ENCODE data around the gene SCYGR2.
"Not testable (repeated sequence)": the region's sequence is repeated elsewhere in the genome, so short reads cannot be mapped to it uniquely, and the experiment has no call there.

The SCYGR2 gene

GRCh38 chr2:227598835-227599503, at the start of gene SCYGR2:
Gene SCYGR2 (plus strand): TSS chr2:227598893. CDS start chr2:227598893, 0 bp downstream.
- not testable (repeated sequence) for H3K36me3 ChIP-seq (ENCODE audit: low read depth); DNase-seq (ENCODE audit: low spot score); ATAC-seq (ENCODE audit: low read depth); H3K4me3 ChIP-seq (ENCODE audit: severe bottlenecking); H3K27ac ChIP-seq (ENCODE audit: poor library complexity, severe bottlenecking); H3K4me1 ChIP-seq (ENCODE audit: insufficient read depth, poor library complexity, severe bottlenecking); H3K9me3 ChIP-seq (ENCODE audit: severe bottlenecking); H3K27me3 ChIP-seq (ENCODE audit: insufficient read depth, poor library complexity, severe bottlenecking)

- H3K36me3 ChIP-seq (ENCODE audit: low read depth): peaks cover 87% of the 10 kb centered on the region
- H3K4me3 ChIP-seq (ENCODE audit: severe bottlenecking): no peak overlapping the region
- TF ChIP-seq CTCF (IDR thresholded peaks at IDR 0.05; ENCODE audit: poor library complexity, severe bottlenecking): no peak
- ATAC-seq (ENCODE audit: low read depth) (no peak), DNase-seq (ENCODE audit: low spot score) (no peak)
- H3K27ac ChIP-seq (ENCODE audit: poor library complexity, severe bottlenecking): no peak overlapping the region
- no peaks in the 10 kb centered on the region for H3K4me1 ChIP-seq (ENCODE audit: insufficient read depth, poor library complexity, severe bottlenecking)
- H3K9me3 ChIP-seq (ENCODE audit: severe bottlenecking): no peaks in the 10 kb centered on the region
- no peaks in the 10 kb centered on the region for H3K27me3 ChIP-seq (ENCODE audit: insufficient read depth, poor library complexity, severe bottlenecking)
Measured at GRCh38 chr2:227551836-227552235, 46.9 kb upstream of the SCYGR2 start.

GRCh38 chr2:227562581-227562980, 36.1 kb upstream of the SCYGR2 start:
- DNase-seq (ENCODE audit: low spot score) (no peak), ATAC-seq (ENCODE audit: low read depth) (no peak)
- H3K27ac ChIP-seq (ENCODE audit: poor library complexity, severe bottlenecking): no peak overlapping the region
- H3K4me1 ChIP-seq (ENCODE audit: insufficient read depth, poor library complexity, severe bottlenecking): no peaks in the 10 kb centered on the region
- peaks cover 27% of the 10 kb centered on the region for H3K36me3 ChIP-seq (ENCODE audit: low read depth)
- H3K27me3 ChIP-seq (ENCODE audit: insufficient read depth, poor library complexity, severe bottlenecking): no peaks in the 10 kb centered on the region
- no peak for TF ChIP-seq CTCF (IDR thresholded peaks at IDR 0.05; ENCODE audit: poor library complexity, severe bottlenecking)
- no peaks in the 10 kb centered on the region for H3K9me3 ChIP-seq (ENCODE audit: severe bottlenecking)
- no peak overlapping the region for H3K4me3 ChIP-seq (ENCODE audit: severe bottlenecking)

- H3K4me3 ChIP-seq (ENCODE audit: severe bottlenecking): no peak overlapping the region
- DNase-seq (ENCODE audit: low spot score) (no peak), ATAC-seq (ENCODE audit: low read depth) (no peak)
- no peaks in the 10 kb centered on the region for H3K9me3 ChIP-seq (ENCODE audit: severe bottlenecking)
- no peaks in the 10 kb centered on the region for H3K4me1 ChIP-seq (ENCODE audit: insufficient read depth, poor library complexity, severe bottlenecking)
- no peak overlapping the region for H3K27ac ChIP-seq (ENCODE audit: poor library complexity, severe bottlenecking)
- no peak for TF ChIP-seq CTCF (IDR thresholded peaks at IDR 0.05; ENCODE audit: poor library complexity, severe bottlenecking)
- H3K27me3 ChIP-seq (ENCODE audit: insufficient read depth, poor library complexity, severe bottlenecking): no peaks in the 10 kb centered on the region
- peaks cover 8% of the 10 kb centered on the region; the same call in 1 of the 2 replicates for H3K36me3 ChIP-seq (ENCODE audit: low read depth)
Measured at GRCh38 chr2:227565080-227565479, 33.6 kb upstream of the SCYGR2 start.

GRCh38 chr2:227566012-227566411, 32.7 kb upstream of the SCYGR2 start:
- Histone ChIP-seq H3K36me3 (ENCODE audit: low read depth) (0 out of 2 replicates have a peak, but pooled peaks cover 6% of the 10 kb centered on the region), H3K4me3 (ENCODE audit: severe bottlenecking) (no peak overlapping the region), H3K27me3 (ENCODE audit: insufficient read depth, poor library complexity, severe bottlenecking) (no peaks in the 10 kb centered on the region), H3K4me1 (ENCODE audit: insufficient read depth, poor library complexity, severe bottlenecking) (no peaks in the 10 kb centered on the region), H3K9me3 (ENCODE audit: severe bottlenecking) (no peaks in the 10 kb centered on the region), H3K27ac (ENCODE audit: poor library complexity, severe bottlenecking) (no peak overlapping the region)
- TF ChIP-seq CTCF (IDR thresholded peaks at IDR 0.05; ENCODE audit: poor library complexity, severe bottlenecking): no peak
- no peak for DNase-seq (ENCODE audit: low spot score)
- 0 out of 3 replicates have a peak, but pooled peaks have one; percentile 20 for ATAC-seq (ENCODE audit: low read depth)
